GM23338 (cell line): ENCODE data around the gene HSCB. TPM values are rescaled to one million over a fixed set of nuclear protein-coding genes. Genes with fewer than 3 reads are reported as not detected.
A peak's percentile ranks its signal among the peaks of the same experiment; 100 is the strongest.

Source experiments
- ATAC-seq: fragments of 200-7000 bp; cut with Tn5 transposase; 3 replicates; pipeline ENCODE4 v1.9.1; 2020
- DNase-seq: peaks from one replicate; pipeline ENCODE4 v3.0.0-alpha.2; 2015; ENCODE audit warnings: low spot score
- H2AFZ ChIP-seq: fragments of 200-600 bp; sonication (generic); 2 replicates; pipeline ENCODE4 v1.8.0; 2016; ENCODE audit warnings: antibody characterized with exemption, mild to moderate bottlenecking, moderate library complexity
- H3F3A ChIP-seq: fragments of 200-600 bp; sonication (generic); replicated peaks from 2 replicates; pipeline ENCODE4 v1.8.0; 2017; ENCODE audit warnings: antibody characterized with exemption, mixed run types, low read depth
- H3K27ac ChIP-seq: fragments of 200-600 bp; sonication (generic); 2 replicates; pipeline ENCODE4 v1.6.1; 2016; ENCODE audit warnings: low read depth
- H3K27me3 ChIP-seq: fragments of 200-600 bp; sonication (generic); 2 replicates; pipeline ENCODE4 v1.8.0; 2016; ENCODE audit warnings: mild to moderate bottlenecking, mixed run types, moderate library complexity; ENCODE audit not compliant: insufficient read depth
- H3K36me3 ChIP-seq: fragments of 200-600 bp; sonication (generic); 2 replicates; pipeline ENCODE4 v1.8.0; 2016; ENCODE audit warnings: mild to moderate bottlenecking; ENCODE audit not compliant: insufficient read depth
- H3K4me1 ChIP-seq: fragments of 200-600 bp; sonication (generic); 2 replicates; pipeline ENCODE4 v1.8.0; 2016; ENCODE audit warnings: mild to moderate bottlenecking, moderate library complexity; ENCODE audit not compliant: insufficient read depth
- H3K4me2 ChIP-seq: fragments of 200-600 bp; sonication (generic); 2 replicates; pipeline ENCODE4 v1.7.1; 2017; ENCODE audit warnings: mixed run types
- H3K4me3 ChIP-seq: fragments of 200-600 bp; sonication (generic); 2 replicates; pipeline ENCODE4 v1.6.1; 2016; ENCODE audit warnings: mixed run types
- H3K79me2 ChIP-seq: fragments of 200-600 bp; sonication (generic); replicated peaks from 2 replicates; pipeline ENCODE4 v1.8.0; 2017; ENCODE audit warnings: mild to moderate bottlenecking; ENCODE audit not compliant: insufficient read depth
- H3K9me2 ChIP-seq: fragments of 200-600 bp; sonication (generic); 2 replicates; pipeline ENCODE4 v1.8.0; 2017; ENCODE audit not compliant: insufficient read depth
- H4K20me1 ChIP-seq: fragments of 200-600 bp; sonication (generic); replicated peaks from 2 replicates; pipeline ENCODE4 v1.8.0; 2017; ENCODE audit warnings: mild to moderate bottlenecking; ENCODE audit not compliant: insufficient read depth
- H3K27ac Mint-ChIP-seq: 2 replicates; pipeline ENCODE4 v1.8.0; 2020; ENCODE audit warnings: inconsistent platforms, mild to moderate bottlenecking, moderate library complexity, mixed read lengths
- H3K27me3 Mint-ChIP-seq: 3 replicates; pipeline ENCODE4 v1.8.0; 2022; ENCODE audit warnings: low read depth, mild to moderate bottlenecking, moderate library complexity, mixed read lengths, inconsistent platforms; ENCODE audit not compliant: insufficient read depth, poor library complexity
- H3K36me3 Mint-ChIP-seq: 3 replicates; pipeline ENCODE4 v1.8.0; 2021; ENCODE audit warnings: low read depth, mild to moderate bottlenecking, inconsistent platforms, moderate library complexity, mixed read lengths
- H3K4me1 Mint-ChIP-seq: 3 replicates; pipeline ENCODE4 v1.8.0; 2020; ENCODE audit warnings: mild to moderate bottlenecking, inconsistent platforms, mixed read lengths
- H3K4me3 Mint-ChIP-seq: 3 replicates; pipeline ENCODE4 v1.8.0; 2021; ENCODE audit warnings: moderate library complexity, mild to moderate bottlenecking, inconsistent platforms, mixed read lengths
- H3K9me3 Mint-ChIP-seq: 3 replicates; pipeline ENCODE4 v1.8.0; 2020; ENCODE audit warnings: moderate library complexity, mild to moderate bottlenecking, inconsistent platforms, mixed read lengths
- CTCF ChIP-seq, 2 experiments: fragments of 200-600 bp in 1 of 2; sonication (generic) in 1 of 2; conservative IDR thresholded peaks; 2 replicates each; pipeline versions ENCODE4 v1.5.1 to v1.6.1; 2016 to 2017; ENCODE audit warnings: antibody characterized with exemption in 2 of 2, low read depth in 2 of 2, mild to moderate bottlenecking in 2 of 2, moderate library complexity in 1 of 2
- ETS1 ChIP-seq: IDR thresholded peaks from 2 replicates; pipeline ENCODE4 v1.6.1; 2016; ENCODE audit warnings: antibody characterized with exemption
- EZH2 ChIP-seq: fragments of 200-600 bp; sonication (generic); IDR thresholded peaks from one replicate; pipeline ENCODE4 v1.8.0; 2017; ENCODE audit warnings: antibody characterized with exemption, mild to moderate bottlenecking, low read depth; ENCODE audit not compliant: unreplicated experiment
- EZH2phosphoT487 ChIP-seq: fragments of 200-600 bp; sonication (generic); IDR thresholded peaks from one replicate; pipeline ENCODE4 v1.8.1; 2018; ENCODE audit warnings: antibody characterized with exemption; ENCODE audit not compliant: unreplicated experiment
- JUNB ChIP-seq: IDR thresholded peaks from one replicate; pipeline ENCODE4 v1.6.1; 2016; ENCODE audit warnings: antibody characterized with exemption; ENCODE audit not compliant: unreplicated experiment
- NANOG ChIP-seq: IDR thresholded peaks from 2 replicates; pipeline ENCODE4 v1.6.1; 2016; ENCODE audit warnings: antibody characterized with exemption, borderline replicate concordance
- POLR2AphosphoS5 ChIP-seq: IDR thresholded peaks from 2 replicates; pipeline ENCODE4 v1.6.1; 2016; ENCODE audit warnings: antibody characterized with exemption, low read depth
- REST ChIP-seq: IDR thresholded peaks from one replicate; pipeline ENCODE4 v1.6.1; 2018; ENCODE audit warnings: antibody characterized with exemption; ENCODE audit not compliant: unreplicated experiment
- STAT1 ChIP-seq: IDR thresholded peaks from one replicate; pipeline ENCODE4 v1.6.1; 2016; ENCODE audit warnings: antibody characterized with exemption; ENCODE audit not compliant: unreplicated experiment
- ZNF114 ChIP-seq: fragments of 250-450 bp; sonication (Bioruptor Pico); IDR thresholded peaks from 2 replicates; pipeline ENCODE4 v1.5.0; 2020; ENCODE audit warnings: mild to moderate bottlenecking, moderate library complexity
- ZNF462 ChIP-seq: fragments of 250-450 bp; sonication (Bioruptor Pico); IDR thresholded peaks from 2 replicates; pipeline ENCODE4 v1.5.0; 2020; ENCODE audit warnings: mild to moderate bottlenecking, moderate library complexity
- polyA plus RNA-seq: library from polyadenylated mRNA; unstranded; fragments of >200 nt; fragmentation: Nextera tagmentation; extraction: Ambion mirVana; gene quantifications from 2 replicates; pipeline ENCODE4 v1.2.1, GENCODE V29; 2016
- total RNA-seq: library from RNA; depleted of rRNA; stranded (reverse); fragments of >200 nt; shearing (Covaris generic); gene quantifications from 2 replicates; pipeline ENCODE4 v1.2.3, GENCODE V29; 2014

Gene HSCB
- total and polyA plus RNA-seq, 2 experiments from 2014 or later: 18.6 to 30.9 TPM

GRCh38 chr22:28742562-28742962, 723 bp downstream of the HSCB start:
- Mint-ChIP-seq H3K4me3 (peak overlapping the region; percentile 87), H3K27ac (peak overlapping the region; percentile 90)
- H3K79me2 ChIP-seq: peaks cover 50% of the 10 kb centered on the region

More at GRCh38 chr22:28742562-28742962, 723 bp downstream of the HSCB start:
- H2AFZ ChIP-seq: no peak overlapping the region
- no peaks in the 10 kb centered on the region for H3K9me3 Mint-ChIP-seq
- peak overlapping the region; percentile 83 for H3K4me2 ChIP-seq
- H3K4me1 ChIP-seq: peaks cover 10% of the 10 kb centered on the region
- no peaks in the 10 kb centered on the region; the same call in 1 of the 2 replicates for H4K20me1 ChIP-seq
- H3K36me3 Mint-ChIP-seq: peaks cover 44% of the 10 kb centered on the region
- ATAC-seq: no peak
- H3K9me2 ChIP-seq: no peaks in the 10 kb centered on the region
- H3K27me3 Mint-ChIP-seq: peaks cover 7% of the 10 kb centered on the region
- no peak for TF ChIP-seq ZNF462 (CRISPR knock-in tag)
- TF ChIP-seq CTCF (conservative IDR thresholded peaks at IDR 0.05; ENCODE audit: low read depth in 2 of 2): no peak
- TF ChIP-seq POLR2AphosphoS5: no peak
- no peak for TF ChIP-seq ZNF114 (CRISPR knock-in tag)
- TF ChIP-seq EZH2phosphoT487: no peak
- TF ChIP-seq EZH2: no peak
- no peak for TF ChIP-seq JUNB
- no peak for TF ChIP-seq NANOG
- no peak for TF ChIP-seq ETS1
- no peak for TF ChIP-seq STAT1
- no peak for TF ChIP-seq REST
- peak overlapping the region; percentile 68 for H3K4me3 ChIP-seq
- peak overlapping the region; percentile 70 for H3K27ac ChIP-seq
- DNase-seq: no peak
- H3K36me3 ChIP-seq: peaks cover 18% of the 10 kb centered on the region
- no peaks in the 10 kb centered on the region for H3F3A ChIP-seq
- H3K27me3 ChIP-seq: no peaks in the 10 kb centered on the region
- H3K4me1 Mint-ChIP-seq: peaks cover 29% of the 10 kb centered on the region
